ENCODE data around the gene UBAC2.

Gene UBAC2

GRCh38 chr13:99289674-99290337, 89.2 kb downstream of the UBAC2 start:
- no peak for DNase-seq (ENCODE audit: low read depth in 3 of 3, low spot score in 1 of 3)

- DNase-seq (ENCODE audit: low read depth in 3 of 3, low spot score in 1 of 3) = no peak
Observed at GRCh38 chr13:99290894-99291293, 90.2 kb downstream of the UBAC2 start.

DNA sequence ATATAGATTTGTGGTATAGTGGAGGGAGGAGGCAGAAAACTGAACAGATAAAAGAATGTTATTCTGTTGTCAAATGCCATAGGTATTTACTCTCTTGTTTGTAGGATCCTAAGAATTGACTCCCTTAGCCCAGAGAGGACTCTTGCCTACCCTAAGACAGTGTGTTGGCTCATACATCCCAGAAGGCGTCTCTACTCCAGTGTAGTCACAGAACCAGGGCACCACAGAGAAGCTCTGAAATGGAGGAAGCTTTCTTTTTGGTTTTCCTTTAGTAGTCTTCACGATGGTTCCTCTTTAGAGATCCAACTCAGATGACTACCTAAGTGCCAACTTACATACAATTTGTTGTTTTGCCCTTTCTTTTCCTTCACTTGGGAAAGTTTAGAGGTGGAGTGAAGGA, 92.5 kb downstream of the UBAC2 start:
- DNase-seq (ENCODE audit: low read depth in 3 of 3, low spot score in 1 of 3) = no peak

DNA sequence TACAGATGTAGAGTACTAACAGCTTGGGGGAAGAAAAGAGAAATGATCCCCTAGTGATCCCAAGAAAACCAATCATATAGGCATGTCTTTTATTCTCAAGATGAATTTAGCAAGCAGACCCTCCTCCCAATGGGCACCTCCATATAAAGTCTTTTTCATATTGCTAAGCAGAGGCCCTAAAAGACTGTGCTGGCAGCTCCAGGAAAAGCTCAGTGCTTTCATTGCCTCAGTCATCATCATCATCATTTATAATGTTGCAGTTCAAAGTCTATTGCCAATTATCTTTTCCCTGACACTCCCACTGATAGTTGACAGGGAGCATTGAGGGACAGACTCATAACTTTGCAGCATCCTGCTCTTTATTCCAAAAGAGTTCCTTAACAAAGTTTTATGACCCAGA, 93.5 kb downstream of the UBAC2 start:
- no peak for DNase-seq (ENCODE audit: low read depth in 3 of 3, low spot score in 1 of 3)

DNA sequence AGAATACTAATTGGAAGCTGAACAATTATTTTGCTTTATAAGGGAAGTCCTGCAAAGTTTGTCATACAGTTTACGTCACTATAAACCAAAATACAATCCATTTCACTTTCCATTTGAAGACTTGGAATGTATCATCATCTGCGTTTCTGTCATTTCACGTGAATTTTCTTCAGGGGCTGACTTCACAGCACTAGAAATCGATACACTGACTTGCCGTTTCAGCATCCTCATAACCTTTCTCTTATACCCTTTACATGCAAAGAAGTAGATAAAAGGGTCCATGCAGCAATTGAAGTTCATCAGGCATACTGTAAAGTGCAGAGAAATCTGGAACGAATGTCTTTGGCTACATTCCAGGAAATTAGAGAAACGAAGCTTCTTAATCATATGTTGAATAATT, 94.3 kb downstream of the UBAC2 start:
- DNase-seq (ENCODE audit: low read depth in 3 of 3, low spot score in 1 of 3) = no peak

GRCh38 chr13:99295488-99296252, 95.0 kb downstream of the UBAC2 start:
- DNase-seq (ENCODE audit: low read depth in 3 of 3, low spot score in 1 of 3) = no peak

- no peak for DNase-seq (ENCODE audit: low read depth in 3 of 3, low spot score in 1 of 3)
Observed at GRCh38 chr13:99296398-99296797, 95.7 kb downstream of the UBAC2 start.

- no peak for DNase-seq (ENCODE audit: low read depth in 3 of 3, low spot score in 1 of 3)
Observed at GRCh38 chr13:99297331-99297730, 96.7 kb downstream of the UBAC2 start.

DNA sequence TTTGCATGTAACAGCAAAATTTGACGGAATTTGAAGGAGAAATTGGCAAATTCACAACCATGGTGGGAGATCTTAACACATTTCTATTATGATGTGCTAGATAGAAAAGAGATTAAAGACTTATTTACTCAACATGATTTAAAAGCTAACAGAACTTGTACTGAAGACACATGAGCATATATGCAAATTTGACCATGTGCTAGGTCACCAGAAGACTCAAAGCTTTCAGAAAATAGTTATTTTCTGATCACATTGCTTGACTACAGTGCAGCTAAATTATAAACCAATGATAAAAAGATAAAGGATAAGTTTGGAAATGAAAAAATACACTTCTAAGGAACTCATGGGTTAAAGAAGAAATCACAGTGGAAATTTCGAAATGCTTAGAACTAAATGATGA, 97.4 kb downstream of the UBAC2 start:
- no peak for DNase-seq (ENCODE audit: low read depth in 3 of 3, low spot score in 1 of 3)

DNA sequence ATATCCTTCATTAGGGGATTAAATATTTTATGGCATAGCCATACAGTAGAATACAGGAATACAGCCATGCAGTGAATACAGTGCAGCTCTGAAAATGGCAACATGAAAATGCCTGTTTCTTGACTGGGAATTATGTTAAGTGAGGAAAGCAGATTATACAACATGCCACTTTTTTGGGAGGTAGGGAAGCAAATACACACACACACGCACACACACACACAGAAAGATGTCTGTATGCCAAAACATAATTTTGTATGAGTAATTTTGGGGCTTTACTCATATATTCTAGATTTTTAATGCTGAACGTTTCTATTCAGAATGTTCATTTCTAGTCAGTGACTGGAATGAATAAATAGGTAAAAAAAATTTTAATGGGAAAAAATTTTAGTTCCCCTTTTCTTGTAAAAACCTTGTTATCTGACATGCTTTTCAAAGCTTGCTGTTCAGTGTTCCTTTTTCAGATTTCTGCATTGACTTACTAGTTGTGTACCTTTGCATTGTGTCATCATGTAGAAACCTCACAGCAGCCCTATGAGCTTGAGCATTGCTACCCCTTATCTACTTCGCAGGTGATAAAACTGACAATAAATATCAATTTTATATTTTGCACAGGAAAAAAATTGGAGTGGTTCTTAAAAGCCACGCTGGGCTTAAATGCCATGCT, 98.7 kb downstream of the UBAC2 start:
- DNase-seq (ENCODE audit: low read depth in 3 of 3, low spot score in 1 of 3) = no peak

GRCh38 chr13:99299920-99300341, 99.3 kb downstream of the UBAC2 start:
- DNase-seq (ENCODE audit: low read depth in 3 of 3, low spot score in 1 of 3) = no peak

DNA sequence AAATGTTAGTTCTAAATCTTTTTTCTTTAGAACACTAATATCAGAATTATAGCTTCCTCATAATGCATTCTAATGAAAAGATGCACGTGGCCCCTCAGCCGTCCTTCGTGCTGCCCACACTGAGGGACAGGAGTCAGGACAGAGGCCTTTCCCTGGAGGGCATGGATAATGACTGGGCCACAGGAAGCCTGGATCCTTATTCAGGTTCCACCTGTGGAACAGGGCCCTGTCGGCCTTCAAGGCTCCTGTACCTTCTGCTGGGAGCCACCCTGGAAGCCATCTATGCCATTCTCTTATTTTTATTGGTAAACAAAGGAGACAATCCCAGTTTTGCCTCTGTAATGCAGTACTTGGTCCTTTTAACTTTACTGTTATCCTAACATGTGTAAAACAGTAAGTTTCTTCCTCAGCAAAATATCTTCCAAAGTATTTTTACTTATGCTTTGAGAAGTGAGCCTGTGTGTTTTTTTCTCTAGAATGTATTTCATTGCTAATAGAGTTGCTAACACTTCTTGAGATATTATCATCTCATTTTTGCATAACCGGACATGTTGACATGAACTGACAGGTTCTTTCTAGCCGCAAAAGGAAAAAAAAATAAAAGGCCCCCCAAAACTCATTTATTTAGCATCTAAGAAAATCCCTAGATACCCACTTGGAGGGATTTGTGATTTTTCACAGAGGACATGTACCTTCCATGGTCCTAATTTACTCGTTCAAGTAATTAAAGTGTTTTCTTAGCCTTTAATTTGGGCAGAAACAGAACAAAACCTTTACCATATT, 100.6 kb downstream of the UBAC2 start:
- DNase-seq (ENCODE audit: low read depth in 3 of 3, low spot score in 1 of 3) = no peak

DNA sequence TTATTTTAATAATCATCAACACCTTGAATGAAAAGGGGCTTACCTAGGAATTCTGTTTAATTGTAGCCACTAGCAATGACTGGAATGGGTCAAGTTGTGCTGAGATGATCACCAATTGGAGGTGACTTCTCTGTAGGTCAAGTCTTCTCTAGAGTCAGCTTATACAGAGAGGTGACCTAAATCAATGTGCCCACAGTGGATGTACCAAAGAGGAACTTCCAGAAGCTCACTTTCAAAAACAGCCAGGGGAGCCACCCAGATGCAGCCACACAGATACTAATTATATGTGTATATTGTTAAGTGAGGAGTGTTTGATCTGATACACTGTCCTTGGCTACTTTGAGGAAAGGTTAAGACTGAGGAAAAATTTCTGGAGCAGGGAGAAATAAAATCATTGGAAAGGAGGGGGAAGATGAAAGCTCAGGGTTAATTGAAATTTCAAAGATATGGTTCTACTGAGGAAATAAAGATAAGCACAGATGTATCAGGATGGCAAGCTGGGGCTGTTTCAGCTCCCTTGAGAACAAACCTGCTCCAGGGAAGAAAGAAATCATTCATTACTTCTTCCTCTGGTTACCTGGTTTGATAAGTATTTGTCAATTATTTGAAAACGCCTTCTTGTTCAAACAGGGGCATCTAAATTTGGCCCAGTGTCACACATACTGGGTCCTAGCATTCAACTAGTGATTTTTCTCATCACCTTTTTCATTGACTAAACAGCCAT, 101.4 kb downstream of the UBAC2 start:
- DNase-seq (ENCODE audit: low read depth in 3 of 3, low spot score in 1 of 3) = no peak

DNA sequence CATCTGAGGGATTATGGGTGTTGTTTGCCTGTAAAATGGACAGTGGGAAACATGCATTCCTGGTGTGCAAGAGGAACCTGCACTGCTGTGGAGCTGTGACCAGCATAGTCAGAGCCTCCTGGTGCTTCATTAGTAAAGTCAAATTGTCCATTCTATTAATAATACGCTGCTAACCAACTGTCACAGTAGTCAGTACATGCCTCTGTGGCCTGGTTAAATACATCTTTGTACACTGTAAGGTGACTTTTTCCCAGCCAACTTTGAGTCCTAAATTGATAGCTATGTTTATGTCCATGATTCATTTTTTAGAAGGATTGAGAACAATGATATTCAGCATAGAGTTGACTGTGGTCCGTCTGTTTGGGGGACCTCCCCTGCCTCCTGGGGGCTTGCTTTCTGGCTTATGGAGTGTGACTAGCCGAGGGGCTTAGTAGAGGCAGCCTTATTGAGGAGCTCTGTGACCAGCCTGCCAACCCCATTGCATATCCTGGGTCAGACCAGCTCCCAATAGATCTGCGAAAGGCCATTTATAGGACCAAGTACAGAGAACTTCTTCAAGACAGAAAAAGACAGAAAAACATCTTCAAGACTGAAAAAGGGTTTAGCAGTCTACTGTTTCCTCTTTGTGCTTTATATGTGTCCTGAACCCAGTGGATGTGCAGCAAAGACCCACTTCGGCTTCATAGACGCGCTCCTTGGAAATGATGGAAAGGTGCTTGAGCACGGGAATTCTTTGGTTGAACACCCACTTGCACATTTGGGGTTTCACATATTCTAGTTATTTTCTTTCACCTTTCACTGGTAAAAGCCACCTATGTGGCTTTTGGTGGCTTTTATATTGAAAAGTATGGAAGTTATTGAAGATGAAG, 102.2 kb downstream of the UBAC2 start:
- no peak for DNase-seq (ENCODE audit: low read depth in 3 of 3, low spot score in 1 of 3)

- DNase-seq (ENCODE audit: low read depth in 3 of 3, low spot score in 1 of 3) = no peak
Observed at GRCh38 chr13:99303863-99304521, 103.3 kb downstream of the UBAC2 start.

GRCh38 chr13:99304541-99304940, 103.9 kb downstream of the UBAC2 start:
- DNase-seq (ENCODE audit: low read depth in 3 of 3, low spot score in 1 of 3) = no peak

DNA sequence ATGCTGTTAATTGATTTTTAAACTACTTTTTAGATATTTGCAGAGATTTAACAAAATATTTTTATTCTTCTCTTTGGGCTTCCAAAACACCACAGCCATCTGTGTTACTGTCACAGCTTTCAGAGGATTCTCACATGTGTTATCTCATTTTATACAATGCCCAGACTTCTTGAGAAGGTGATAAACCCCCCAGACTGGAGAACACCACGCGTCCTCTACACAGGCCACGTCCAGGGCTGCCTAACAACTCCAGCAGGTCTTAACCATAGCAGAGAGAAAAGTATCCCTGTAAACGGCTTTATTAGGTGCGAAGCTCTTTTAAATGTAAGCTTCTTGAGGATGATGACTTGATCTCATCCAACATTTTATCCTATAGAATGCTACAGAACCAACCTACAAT, 104.5 kb downstream of the UBAC2 start:
- no peak for DNase-seq (ENCODE audit: low read depth in 3 of 3, low spot score in 1 of 3)

GRCh38 chr13:99305566-99305965, 104.9 kb downstream of the UBAC2 start:
- DNase-seq (ENCODE audit: low read depth in 3 of 3, low spot score in 1 of 3) = no peak

DNA sequence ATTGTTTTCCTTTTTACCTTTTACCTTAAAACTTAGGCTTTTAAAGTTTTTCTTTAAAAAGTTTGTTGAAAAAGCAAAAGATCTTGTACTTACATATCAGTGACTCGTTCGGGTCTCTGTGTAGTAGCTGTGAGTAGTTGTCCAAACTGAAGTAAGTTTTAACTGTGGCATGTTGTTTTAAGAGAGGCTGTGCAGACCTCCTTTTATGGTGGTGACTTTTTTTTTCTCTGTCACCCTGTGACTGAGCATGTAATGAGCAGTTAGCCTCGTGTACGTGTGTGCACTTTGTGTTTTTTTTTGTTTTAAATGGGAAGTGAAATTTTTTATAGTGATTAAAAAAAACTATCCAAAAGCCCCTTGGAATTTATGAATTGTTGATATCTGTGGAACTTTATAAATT, 106.6 kb downstream of the UBAC2 start, which contains the start of gene GPR183:
Gene GPR183 (minus strand): TSS at position 153 of the 400 bp plus-strand sequence. CDS start 11,254 bp downstream, outside the sequence.
- DNase-seq (ENCODE audit: low read depth in 3 of 3, low spot score in 1 of 3) = no peak

All from stimulated activated CD4-positive, alpha-beta T cell treated with anti-CD3 and anti-CD28 coated beads, TNF-alpha, amount 100 ng/mL, for 1 hour (primary cell).